Hindlimb muscle (tissue), 1 donor: Measurements from ENCODE around the gene SLX1A. TPM values are rescaled to one million over a fixed set of nuclear protein-coding genes. Genes with fewer than 3 reads are reported as not detected.
"Not testable (repeated sequence)": the region's sequence is repeated elsewhere in the genome, so short reads cannot be mapped to it uniquely, and the experiment has no call there.

Experiments used
- DNase-seq: peaks from one replicate; pipeline ENCODE4 v3.0.0-alpha.2; 2013
- polyA plus RNA-seq: library from polyadenylated mRNA; unstranded; fragments of 120-200 nt; gene quantifications from one replicate; pipeline ENCODE4 v1.2.1, GENCODE V29; 2013; ENCODE audit not compliant: insufficient read length

SLX1A gene
- 17.2 TPM for polyA plus RNA-seq

GRCh38 chr16:30193615-30194014, at the start of gene SLX1A, which contains the start of gene BOLA2B:
Gene SLX1A (plus strand): TSS chr16:30193875. CDS start chr16:30194085, 210 bp downstream.
Gene BOLA2B (minus strand): TSS chr16:30193666. CDS start chr16:30193595, 71 bp downstream.
- DNase-seq = not testable (repeated sequence)

- no peak for DNase-seq
Measured at GRCh38 chr16:30144017-30144416, 49.7 kb upstream of the SLX1A start.

GRCh38 chr16:30144917-30145316, 48.8 kb upstream of the SLX1A start:
- no peak for DNase-seq

DNA sequence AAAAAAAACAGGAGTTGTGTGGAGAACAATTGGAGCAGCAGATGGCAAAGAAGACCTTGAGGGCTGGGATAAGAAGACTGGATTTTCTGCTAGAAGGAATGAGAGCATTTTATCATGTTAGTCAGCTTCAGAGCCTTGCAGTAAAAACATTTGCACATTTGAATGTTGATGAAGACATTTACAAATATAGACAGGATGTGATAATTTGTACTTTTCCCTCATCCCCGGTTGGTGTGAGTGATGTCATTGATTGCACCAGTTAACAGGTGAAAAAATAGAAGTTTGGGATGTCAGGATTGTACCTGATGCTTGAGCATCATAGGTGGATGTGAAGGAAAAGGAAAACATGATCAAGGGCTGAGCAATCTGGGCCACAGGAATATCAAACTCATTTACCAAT, 48.0 kb upstream of the SLX1A start:
- DNase-seq = no peak

DNA sequence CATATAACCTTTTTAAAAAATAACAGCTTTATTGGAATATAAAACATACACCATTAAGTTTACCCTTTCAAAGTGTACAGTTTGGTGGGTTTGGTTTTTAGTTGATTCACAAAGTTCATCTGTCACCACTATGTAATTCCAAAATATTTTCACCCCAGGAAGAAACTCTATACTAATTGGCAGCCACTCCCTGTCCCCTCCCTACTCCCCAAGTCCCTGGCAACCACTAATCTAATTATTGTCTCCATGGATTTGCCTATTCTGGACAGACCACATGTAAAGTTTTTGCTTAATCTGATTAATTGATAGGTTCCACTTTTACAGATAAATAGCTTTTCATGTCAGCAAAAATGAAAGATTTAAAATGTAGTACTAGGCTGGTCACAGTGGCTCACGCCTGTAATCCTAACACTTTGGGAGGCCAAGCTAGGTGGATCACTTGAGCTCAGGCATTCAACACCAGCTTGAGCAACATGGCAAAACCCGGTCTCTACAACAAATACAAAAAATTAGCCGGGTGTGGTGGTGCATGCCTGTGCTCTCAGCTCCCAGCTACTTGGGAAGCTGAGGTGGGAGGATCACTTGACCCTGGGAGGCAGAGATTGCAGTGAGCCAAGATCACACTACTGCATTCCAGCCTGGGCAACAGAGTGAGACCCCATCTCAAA, 45.7 kb upstream of the SLX1A start:
- no peak for DNase-seq

DNA sequence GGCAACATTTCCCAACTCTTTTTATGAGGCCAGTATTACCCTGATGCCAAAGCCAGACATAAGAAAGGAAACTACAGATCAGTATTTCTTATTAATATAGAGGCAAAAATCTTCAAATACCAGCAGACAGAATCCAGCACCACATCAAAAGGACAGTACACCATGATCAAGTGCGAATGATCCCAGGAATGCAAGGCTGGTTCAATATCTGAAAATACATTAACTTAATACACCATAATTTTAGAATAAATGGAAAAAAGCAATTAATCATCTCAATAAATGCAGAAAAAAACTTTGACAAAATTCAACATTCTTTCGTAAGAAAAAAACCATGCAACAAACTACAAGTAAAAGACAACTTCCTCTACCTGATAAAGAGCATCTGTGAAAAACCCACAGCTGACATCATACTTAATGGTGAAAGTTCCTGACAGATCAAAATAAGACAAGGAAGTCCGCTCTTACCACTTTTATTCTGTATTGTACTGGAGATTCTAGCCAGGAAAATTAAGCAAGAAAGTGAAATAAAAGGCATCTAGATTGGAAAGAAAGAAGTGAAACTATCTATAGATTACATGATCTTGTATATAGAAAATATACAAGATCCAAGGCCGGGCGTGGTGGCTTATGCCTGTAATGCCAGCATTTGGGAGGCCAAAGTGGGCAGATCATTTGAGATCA, 44.3 kb upstream of the SLX1A start:
- no peak for DNase-seq

DNA sequence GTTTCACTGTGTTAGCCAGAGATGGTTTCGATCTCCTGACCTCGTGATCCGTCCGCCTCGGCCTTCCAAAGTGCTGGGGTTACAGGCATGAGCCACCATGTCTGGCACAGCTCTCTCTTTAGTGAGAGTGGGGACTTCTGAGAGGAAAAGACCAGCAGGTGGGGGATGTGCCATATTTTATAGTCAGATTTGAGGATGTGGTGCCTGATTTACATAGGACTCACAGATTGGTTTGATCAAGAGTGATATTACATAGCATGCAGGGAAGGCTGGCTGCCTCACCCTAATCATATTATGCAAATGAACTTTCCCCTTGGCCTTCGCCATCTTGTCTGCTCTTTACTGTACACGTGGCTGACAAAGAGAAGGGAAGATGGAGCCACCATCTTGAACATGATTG, 42.6 kb upstream of the SLX1A start:
- no peak for DNase-seq

DNA sequence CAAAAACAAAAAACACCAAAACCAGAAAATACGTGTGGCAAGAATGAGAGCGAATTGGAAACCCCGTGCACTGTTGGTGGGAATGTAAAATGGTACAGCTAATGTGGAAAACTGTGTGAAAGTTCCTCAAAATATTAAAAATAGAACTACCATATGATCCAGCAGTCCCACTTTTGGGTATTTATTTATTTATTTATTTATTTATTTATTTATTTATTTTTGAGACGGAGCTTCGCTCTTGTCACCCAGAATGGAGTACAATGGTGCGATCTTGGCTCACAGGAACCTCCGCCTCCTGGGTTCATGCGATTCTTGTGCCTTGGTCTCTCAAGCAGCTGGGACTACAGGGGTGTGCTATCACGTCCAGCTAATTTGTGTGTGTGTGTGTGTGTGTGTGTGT, 41.2 kb upstream of the SLX1A start:
- no peak for DNase-seq

GRCh38 chr16:30155188-30155587, 38.5 kb upstream of the SLX1A start:
- DNase-seq = no peak

GRCh38 chr16:30157214-30157613, 36.5 kb upstream of the SLX1A start:
- DNase-seq = no peak

- no peak for DNase-seq
Measured at GRCh38 chr16:30163538-30163937, 30.1 kb upstream of the SLX1A start.

- DNase-seq = no peak
Measured at GRCh38 chr16:30166202-30166902, 27.3 kb upstream of the SLX1A start.

DNA sequence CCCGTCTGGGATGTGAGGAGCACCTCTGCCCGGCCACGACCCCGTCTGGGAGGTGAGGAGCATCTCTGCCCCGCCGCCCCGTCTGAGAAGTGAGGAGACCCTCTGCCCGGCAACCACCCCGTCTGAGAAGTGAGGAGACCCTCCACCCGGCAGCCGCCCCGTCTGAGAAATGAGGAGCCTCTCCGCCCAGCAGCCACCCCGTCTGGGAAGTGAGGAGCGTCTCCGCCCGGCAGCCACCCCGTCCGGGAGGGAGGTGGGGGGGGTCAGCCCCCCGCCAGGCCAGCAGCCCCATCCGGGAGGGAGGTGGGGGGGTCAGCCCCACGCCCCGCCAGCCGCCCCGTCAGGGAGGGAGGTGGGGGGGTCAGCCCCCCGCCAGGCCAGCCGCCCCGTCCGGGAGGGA, 24.9 kb upstream of the SLX1A start:
- DNase-seq = not testable (repeated sequence)

DNA sequence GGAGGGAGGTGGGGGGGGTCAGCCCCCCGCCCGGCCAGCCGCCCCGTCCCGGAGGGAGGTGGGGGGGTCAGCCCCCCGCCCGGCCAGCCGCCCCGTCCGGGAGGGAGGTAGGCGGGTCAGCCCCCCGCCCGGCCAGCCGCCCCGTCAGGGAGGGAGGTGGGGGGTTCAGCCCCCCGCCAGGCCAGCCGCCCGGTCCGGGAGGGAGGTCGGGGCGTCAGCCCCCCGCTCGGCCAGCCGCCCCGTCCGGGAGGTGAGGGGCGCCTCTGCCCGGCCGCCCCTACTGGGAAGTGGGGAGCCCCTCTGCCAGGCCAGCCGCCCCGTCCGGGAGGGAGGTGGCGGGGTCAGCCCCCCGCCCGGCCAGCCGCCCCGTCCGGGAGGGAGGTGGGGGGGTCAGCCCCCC, 24.3 kb upstream of the SLX1A start:
- DNase-seq = not testable (repeated sequence)

- DNase-seq = not testable (repeated sequence)
Measured at GRCh38 chr16:30170145-30170544, 23.5 kb upstream of the SLX1A start.

GRCh38 chr16:30173054-30173453, 20.6 kb upstream of the SLX1A start:
- no peak for DNase-seq

GRCh38 chr16:30176876-30177275, 16.8 kb upstream of the SLX1A start:
- DNase-seq = not testable (repeated sequence)

DNA sequence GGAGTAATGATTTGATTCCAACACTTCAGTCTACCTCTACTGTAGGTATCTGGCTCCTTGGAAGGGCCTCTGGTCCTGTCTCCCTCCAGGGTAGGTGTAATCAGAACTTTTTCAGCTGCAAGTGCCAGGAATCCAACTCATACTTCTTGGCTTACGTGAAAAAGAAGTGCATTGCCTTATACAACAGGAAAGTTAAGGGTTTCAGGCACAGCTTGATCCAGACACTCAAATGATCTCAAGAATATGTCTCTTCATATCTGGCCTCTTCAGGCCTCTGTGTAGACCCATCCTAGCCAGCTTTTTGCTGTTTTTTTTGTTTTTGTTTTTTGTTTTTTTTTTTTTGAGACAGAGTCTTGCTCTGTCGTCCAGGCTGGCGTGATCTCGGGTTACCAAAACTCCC, 14.5 kb upstream of the SLX1A start:
- DNase-seq = no peak

- no peak for DNase-seq
Measured at GRCh38 chr16:30179931-30180330, 13.7 kb upstream of the SLX1A start.

- no peak for DNase-seq
Measured at GRCh38 chr16:30180741-30181140, 12.9 kb upstream of the SLX1A start.

DNA sequence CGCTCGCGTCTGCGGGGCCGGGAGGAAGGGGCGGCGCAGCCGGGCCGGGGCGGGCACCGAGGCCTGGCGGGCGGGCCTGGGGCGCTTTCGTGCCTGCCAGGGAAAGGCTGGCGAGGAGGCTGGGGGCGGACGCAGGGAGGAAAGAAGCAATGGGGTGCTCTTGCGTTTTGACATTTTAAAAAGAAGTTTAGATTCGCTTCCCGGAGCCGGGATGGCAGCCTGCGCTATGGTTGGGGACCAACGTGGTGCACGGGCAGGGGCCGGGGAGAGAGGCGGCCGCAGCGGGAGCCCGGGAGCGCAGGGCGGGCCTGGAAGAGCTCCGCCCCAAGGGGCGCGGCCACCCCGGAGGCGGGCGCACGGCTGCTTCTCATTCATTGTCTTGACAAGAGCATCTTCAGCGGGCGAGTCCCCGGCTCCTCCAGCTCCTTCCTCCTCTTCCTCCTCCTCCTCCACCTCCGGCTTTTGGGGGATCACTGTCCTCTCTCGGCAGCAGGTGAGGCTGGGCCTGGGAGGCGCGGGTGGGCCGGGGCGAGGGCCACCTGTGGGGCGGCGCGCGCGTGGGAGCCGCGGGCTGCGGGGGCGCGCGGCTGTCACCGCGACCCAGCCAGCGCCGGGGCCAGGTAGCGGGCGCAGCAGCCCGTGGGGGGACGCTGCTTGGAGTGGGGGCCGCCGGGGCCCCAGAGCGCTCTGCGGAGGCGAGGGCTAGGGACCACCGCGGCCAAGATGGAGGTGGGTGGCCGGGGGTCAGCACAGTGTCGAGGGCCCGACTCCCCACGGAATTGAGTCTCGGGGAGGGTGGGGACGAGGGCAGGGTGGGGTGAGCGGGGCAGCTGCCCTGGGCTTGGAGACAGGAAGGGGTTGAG, 10.2 kb upstream of the SLX1A start, which contains the start of gene CORO1A:
CORO1A (plus strand) TSS at position 370 of the 863 bp plus-strand sequence. CDS start 1,608 bp downstream, outside the sequence.
- peak; percentile 84 for DNase-seq
